HCT116 (cell line): ENCODE results near the gene ESAM.
A peak's percentile ranks its signal among the peaks of the same experiment; 100 is the strongest.

Experiments
- CEBPB ChIP-seq: IDR thresholded peaks from 2 replicates; pipeline ENCODE4 v1.6.1; 2012; ENCODE audit warnings: low read depth
- EZH2 ChIP-seq: fragments of 200-600 bp; sonication (generic); IDR thresholded peaks from 2 replicates; pipeline ENCODE4 v1.6.1; 2017; ENCODE audit warnings: antibody characterized with exemption, mixed run types
- POLR2A ChIP-seq: IDR thresholded peaks from 2 replicates; pipeline ENCODE4 v1.7.0; 2011; ENCODE audit warnings: borderline replicate concordance; ENCODE audit not compliant: insufficient read depth, insufficient read length; ENCODE audit errors: extremely low read depth
- POLR2AphosphoS5 ChIP-seq: IDR thresholded peaks from 2 replicates; pipeline ENCODE4 v1.6.1; 2011; ENCODE audit warnings: mild to moderate bottlenecking, low read depth, low read length, moderate library complexity
- SP1 ChIP-seq: IDR thresholded peaks from 2 replicates; pipeline ENCODE4 v1.6.1; 2012; ENCODE audit warnings: low read depth
- TF ChIP-seq, protein P1 (sequence below), 3 experiments: fragments of 200-600 bp in 1 of 3; sonication (generic) in 1 of 3; IDR thresholded peaks in 2 of 3; conservative IDR thresholded peaks in 1 of 3; 2 replicates each; pipeline ENCODE4 v1.5.1; 2012 to 2017; ENCODE audit warnings: low read depth in 2 of 3, low read length in 2 of 3, antibody characterized with exemption in 1 of 3, borderline replicate concordance in 1 of 3, control low read depth in 1 of 3, mild to moderate bottlenecking in 1 of 3, mixed read lengths in 1 of 3, mixed run types in 1 of 3, moderate library complexity in 1 of 3; ENCODE audit not compliant: insufficient read depth in 1 of 3
- TF ChIP-seq, protein P2 (sequence below): IDR thresholded peaks from 2 replicates; pipeline ENCODE4 v1.6.1; 2012

DNA sequence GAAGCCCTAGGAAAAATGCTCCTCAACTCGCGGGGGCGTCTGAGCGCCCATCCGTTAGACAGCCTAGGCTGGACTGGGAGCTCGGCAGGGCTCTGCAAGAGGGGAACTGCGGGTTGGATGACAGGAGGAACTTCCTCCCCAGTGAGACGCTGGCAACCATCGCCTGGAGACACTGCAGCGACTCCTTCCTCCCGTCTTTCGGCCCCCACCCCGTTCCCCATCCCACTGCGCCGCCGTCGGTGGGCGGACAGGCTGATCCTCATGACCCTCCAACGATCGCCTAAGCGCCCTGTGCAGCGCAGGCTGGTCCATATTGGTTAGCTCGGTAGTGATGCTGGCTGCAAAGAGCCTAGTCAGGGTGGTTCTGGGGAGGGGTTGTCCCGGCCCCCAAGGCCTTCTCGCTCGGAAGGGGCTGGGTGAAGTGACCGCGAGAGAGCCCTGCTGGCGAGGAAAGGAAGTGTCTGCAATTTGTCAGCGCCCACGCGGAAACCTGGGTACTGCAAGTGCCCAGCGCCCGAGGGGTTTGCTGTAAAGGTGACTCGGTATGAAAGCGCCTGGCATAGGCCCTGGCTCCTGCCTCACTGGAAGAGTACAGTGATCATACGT is 21.7 kb downstream of the ESAM start:
- TF ChIP-seq SP1 (no peak), POLR2A (no peak), CEBPB (no peak), EZH2 (no peak), POLR2AphosphoS5 (no peak)
- TF ChIP-seq, protein P1, sequence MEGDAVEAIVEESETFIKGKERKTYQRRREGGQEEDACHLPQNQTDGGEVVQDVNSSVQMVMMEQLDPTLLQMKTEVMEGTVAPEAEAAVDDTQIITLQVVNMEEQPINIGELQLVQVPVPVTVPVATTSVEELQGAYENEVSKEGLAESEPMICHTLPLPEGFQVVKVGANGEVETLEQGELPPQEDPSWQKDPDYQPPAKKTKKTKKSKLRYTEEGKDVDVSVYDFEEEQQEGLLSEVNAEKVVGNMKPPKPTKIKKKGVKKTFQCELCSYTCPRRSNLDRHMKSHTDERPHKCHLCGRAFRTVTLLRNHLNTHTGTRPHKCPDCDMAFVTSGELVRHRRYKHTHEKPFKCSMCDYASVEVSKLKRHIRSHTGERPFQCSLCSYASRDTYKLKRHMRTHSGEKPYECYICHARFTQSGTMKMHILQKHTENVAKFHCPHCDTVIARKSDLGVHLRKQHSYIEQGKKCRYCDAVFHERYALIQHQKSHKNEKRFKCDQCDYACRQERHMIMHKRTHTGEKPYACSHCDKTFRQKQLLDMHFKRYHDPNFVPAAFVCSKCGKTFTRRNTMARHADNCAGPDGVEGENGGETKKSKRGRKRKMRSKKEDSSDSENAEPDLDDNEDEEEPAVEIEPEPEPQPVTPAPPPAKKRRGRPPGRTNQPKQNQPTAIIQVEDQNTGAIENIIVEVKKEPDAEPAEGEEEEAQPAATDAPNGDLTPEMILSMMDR (IDR thresholded peaks at IDR 0.05 in 2 of 3, conservative IDR thresholded peaks at IDR 0.05 in 1 of 3; ENCODE audit: borderline replicate concordance in 1 of 3, insufficient read depth in 1 of 3, low read depth in 2 of 3, low read length in 2 of 3) = peak; percentile 22 to 66 (median 60); a peak in 5 of 6 replicates
- TF ChIP-seq, protein P2, sequence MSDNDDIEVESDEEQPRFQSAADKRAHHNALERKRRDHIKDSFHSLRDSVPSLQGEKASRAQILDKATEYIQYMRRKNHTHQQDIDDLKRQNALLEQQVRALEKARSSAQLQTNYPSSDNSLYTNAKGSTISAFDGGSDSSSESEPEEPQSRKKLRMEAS = no peak
